K562 (cell line): ENCODE measurements around the gene CHAC1. TPM values are rescaled to one million over a fixed set of nuclear protein-coding genes. Genes with fewer than 3 reads are reported as not detected.

Source experiments
- DDX20 ChIP-seq: fragments of 450-650 bp; IDR thresholded peaks from 2 replicates; pipeline ENCODE4 v1.6.1; 2016; ENCODE audit warnings: missing genetic modification characterization, low read depth, mild to moderate bottlenecking, missing compliant biosample characterization, moderate library complexity
- DNMT1 ChIP-seq: fragments of 450-650 bp; IDR thresholded peaks from 2 replicates; pipeline ENCODE4 v1.6.1; 2016; ENCODE audit warnings: antibody characterized with exemption, mild to moderate bottlenecking
- MAZ ChIP-seq, 2 experiments: fragments of 450-650 bp in 1 of 2; sonication (generic) in 1 of 2; formaldehyde crosslinking; IDR thresholded peaks in 1 of 2; conservative IDR thresholded peaks in 1 of 2; 2 replicates each; pipeline versions ENCODE4 v1.4.0 to v1.5.0; 2020; ENCODE audit warnings: mild to moderate bottlenecking in 1 of 2, missing genetic modification reagents in 1 of 2
- PHTF2 ChIP-seq: fragments of 250-450 bp; sonication (Bioruptor Pico); IDR thresholded peaks from 2 replicates; pipeline ENCODE4 v1.5.0; 2021; ENCODE audit warnings: mild to moderate bottlenecking
- ZBTB17 ChIP-seq: fragments of 450-650 bp; formaldehyde crosslinking; IDR thresholded peaks from 2 replicates; pipeline ENCODE4 v1.4.0; 2020; ENCODE audit warnings: mild to moderate bottlenecking
- ZBTB34 ChIP-seq: fragments of 250-450 bp; sonication (Bioruptor Pico); IDR thresholded peaks from 2 replicates; pipeline ENCODE4 v1.8.0; 2021; ENCODE audit warnings: mild to moderate bottlenecking, moderate library complexity
- polyA plus RNA-seq, 8 experiments: library from polyadenylated mRNA; depleted of rRNA in 4 of 8; stranded (reverse) in 5 of 8; unstranded in 3 of 8; fragments of >200 nt; fragmentation: Nextera tagmentation in 2 of 8; fragmentation: Illumina TruSeq in 1 of 8; extraction: Ambion mirVana in 2 of 8; extraction: Trizol in 1 of 8; gene quantifications; 2 replicates each; pipeline versions ENCODE4 v1.2.1 to v1.2.3, GENCODE V29; 2011 to 2014; ENCODE audit warnings: inconsistent platforms in 1 of 8, missing spikeins in 1 of 8
- total RNA-seq, 7 experiments: library from RNA; depleted of rRNA in 6 of 7; stranded (reverse); fragments of >200 nt in 6 of 7; fragmentation: Illumina TruSeq in 2 of 7; extraction: Trizol in 2 of 7; gene quantifications; 2 replicates each; pipeline versions ENCODE4 v1.2.1 to v1.2.3, GENCODE V29; 2011 to 2021; ENCODE audit warnings: low replicate concordance in 1 of 7
- TF ChIP-seq, protein P1 (sequence below): sonication (generic); formaldehyde crosslinking; IDR thresholded peaks from 2 replicates; pipeline ENCODE4 v1.8.0; 2022; ENCODE audit warnings: mild to moderate bottlenecking, missing genetic modification reagents

The CHAC1 gene
- total and polyA plus RNA-seq, 9 of the 15 experiments (the other 6 are each of a cell fraction or from before 2014, with no cell fraction given) = 0.47 to 39.0 (median 7.5) TPM

DNA sequence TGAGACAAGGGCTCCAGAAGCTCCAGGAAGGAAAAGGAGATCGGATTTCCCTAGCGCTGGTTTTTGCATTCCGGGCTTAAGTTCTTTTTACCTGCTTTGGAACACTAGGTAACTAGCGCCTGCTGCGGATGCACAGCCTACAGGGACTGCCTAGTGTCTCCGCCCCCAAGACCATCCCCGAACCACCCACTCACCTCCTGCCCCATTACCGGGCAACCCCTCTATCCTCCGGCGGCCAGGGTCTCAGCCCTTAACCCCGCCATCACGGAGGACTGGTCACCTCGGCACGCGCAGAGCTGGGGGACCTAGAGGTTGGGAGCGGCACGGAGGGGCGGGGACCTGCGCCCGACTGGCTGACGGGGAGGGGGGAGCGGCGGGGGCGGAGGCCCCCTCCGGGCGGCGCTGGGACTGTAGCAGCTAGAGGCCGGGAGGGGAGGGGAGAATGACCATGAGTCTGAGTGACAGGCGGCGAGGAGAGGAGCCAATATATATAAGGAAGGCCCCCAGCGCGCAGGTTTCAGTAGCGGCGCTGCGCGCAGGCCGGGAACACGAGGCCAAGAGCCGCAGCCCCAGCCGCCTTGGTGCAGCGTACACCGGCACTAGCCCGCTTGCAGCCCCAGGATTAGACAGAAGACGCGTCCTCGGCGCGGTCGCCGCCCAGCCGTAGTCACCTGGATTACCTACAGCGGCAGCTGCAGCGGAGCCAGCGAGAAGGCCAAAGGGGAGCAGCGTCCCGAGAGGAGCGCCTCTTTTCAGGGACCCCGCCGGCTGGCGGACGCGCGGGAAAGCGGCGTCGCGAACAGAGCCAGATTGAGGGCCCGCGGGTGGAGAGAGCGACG, 24.2 kb upstream of the CHAC1 start, which contains the start of gene DLL4 (continued):
- TF ChIP-seq ZBTB34 (CRISPR knock-in tag) (no peak), DDX20 (no peak), PHTF2 (CRISPR knock-in tag) (no peak), MAZ (CRISPR knock-in tag; conservative IDR thresholded peaks at IDR 0.05 in 1 of 2, IDR thresholded peaks at IDR 0.05 in 1 of 2) (peak; percentile 27 to 82; a peak in 3 of 4 replicates), DNMT1 (no peak), ZBTB17 (CRISPR knock-in tag) (no peak)
- TF ChIP-seq, protein P1, sequence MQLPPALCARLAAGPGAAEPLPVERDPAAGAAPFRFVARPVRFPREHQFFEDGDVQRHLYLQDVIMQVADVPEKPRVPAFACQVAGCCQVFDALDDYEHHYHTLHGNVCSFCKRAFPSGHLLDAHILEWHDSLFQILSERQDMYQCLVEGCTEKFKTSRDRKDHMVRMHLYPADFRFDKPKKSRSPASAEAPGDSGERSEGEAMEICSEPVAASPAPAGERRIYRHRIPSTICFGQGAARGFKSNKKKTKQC (CRISPR knock-in tag) = peak; percentile 95
